C4-2B (cell line): ENCODE measurements around the gene KRTAP19-4.

Experiments
- CTCF ChIP-seq: fragments of 450-650 bp; conservative IDR thresholded peaks from 2 replicates; pipeline ENCODE4 v1.5.1; 2017; ENCODE audit warnings: mild to moderate bottlenecking
- ZFX ChIP-seq: fragments of 450-650 bp; IDR thresholded peaks from 2 replicates; pipeline ENCODE4 v1.6.1; 2017

GRCh38 chr21:30486180-30486579 is 10.8 kb downstream of the KRTAP19-4 start:
- TF ChIP-seq CTCF (no peak), ZFX (no peak)
